HG02840 (cell line): ENCODE data around the gene CACNG5.

ENCODE experiments used
- ATAC-seq: cut with Tn5 transposase; IDR thresholded peaks from one replicate; pipeline ENCODE4 v1.9.1; 2021; ENCODE audit warnings: mild to moderate bottlenecking, moderate library complexity, moderate number of reproducible peaks; ENCODE audit not compliant: unreplicated experiment, low FRiP score

Gene CACNG5

GRCh38 chr17:66934040-66934439 lies 99.1 kb downstream of the CACNG5 start:
- no peak for ATAC-seq
